CD4-positive, alpha-beta T cell (primary cell): Measurements from ENCODE around the gene SCN7A. TPM values are rescaled to one million over a fixed set of nuclear protein-coding genes. Genes with fewer than 3 reads are reported as not detected.

Source experiments
- ATAC-seq: fragments of 200-7000 bp; cut with Tn5 transposase; one replicate; pipeline ENCODE4 v1.10.0; 2022; ENCODE audit warnings: mild to moderate bottlenecking; ENCODE audit not compliant: poor library complexity
- CTCF ChIA-PET: fragments of 350-600 bp; sonication (Branson Sonifier 250); formaldehyde crosslinking; loops from one replicate; lab custom pipeline; 2021; ENCODE audit warnings: antibody characterized with exemption, inconsistent platforms; lab: Charles Lee
- POLR2A ChIA-PET: fragments of 350-600 bp; sonication (Branson Sonifier 250); formaldehyde crosslinking; loops from one replicate; lab custom pipeline; 2021; ENCODE audit warnings: antibody characterized with exemption, inconsistent platforms; lab: Charles Lee
- DNase-seq, 14 experiments: peaks; one replicate each; pipeline ENCODE4 v3.0.0-alpha.2; 2013 to 2020; ENCODE audit warnings: mixed read lengths in 2 of 14
- H3K27ac ChIP-seq, 2 donors: one replicate each; pipeline versions ENCODE4 v1.5.1 to v1.7.0; 2013; ENCODE audit warnings: low read length in 2 of 2, low read depth in 1 of 2, mild to moderate bottlenecking in 1 of 2
- H3K27me3 ChIP-seq, 2 experiments: 1 replicate in 1 of 2; 2 replicates in 1 of 2; pipeline versions ENCODE4 v1.6.1 to v1.7.0; 2013; ENCODE audit warnings: low read length in 2 of 2, control low read depth in 1 of 2, mild to moderate bottlenecking in 1 of 2, moderate library complexity in 1 of 2; ENCODE audit not compliant: insufficient read depth in 2 of 2, control insufficient read depth in 1 of 2
- H3K36me3 ChIP-seq: one replicate; pipeline ENCODE4 v1.6.1; 2013; ENCODE audit warnings: low read length, control low read depth; ENCODE audit not compliant: insufficient read depth
- H3K4me1 ChIP-seq: one replicate; pipeline ENCODE4 v1.6.1; 2013; ENCODE audit warnings: low read length, control low read depth; ENCODE audit not compliant: insufficient read depth
- H3K4me3 ChIP-seq: one replicate; pipeline ENCODE4 v1.5.1; 2013; ENCODE audit warnings: mild to moderate bottlenecking, low read length, moderate library complexity
- H3K9me3 ChIP-seq, 2 experiments: 1 replicate in 1 of 2; 2 replicates in 1 of 2; pipeline versions ENCODE4 v1.6.1 to v1.7.0; 2013; ENCODE audit warnings: low read length in 2 of 2, mild to moderate bottlenecking in 2 of 2, control low read depth in 1 of 2, moderate library complexity in 1 of 2; ENCODE audit not compliant: control insufficient read depth in 1 of 2, insufficient read depth in 1 of 2
- H3K27ac Mint-ChIP-seq: one replicate; pipeline ENCODE4 v1.8.0; 2020; ENCODE audit warnings: mixed read lengths
- H3K27me3 Mint-ChIP-seq: one replicate; pipeline ENCODE4 v1.8.0; 2021; ENCODE audit warnings: mixed read lengths
- H3K36me3 Mint-ChIP-seq: one replicate; pipeline ENCODE4 v1.8.0; 2021; ENCODE audit warnings: low read depth, mixed read lengths
- H3K4me1 Mint-ChIP-seq: one replicate; pipeline ENCODE4 v1.8.0; 2021; ENCODE audit warnings: low read depth, mixed read lengths
- H3K4me3 Mint-ChIP-seq: one replicate; pipeline ENCODE4 v1.8.0; 2020; ENCODE audit warnings: mild to moderate bottlenecking, mixed read lengths
- H3K9me3 Mint-ChIP-seq: one replicate; pipeline ENCODE4 v1.8.0; 2020; ENCODE audit warnings: mixed read lengths
- intact Hi-C, 2 experiments: fragments of 100-400 bp; cut with DNase I in 1 of 2; cut with micrococcal nuclease in 1 of 2; formaldehyde crosslinking; loops; one replicate each; pipeline versions ENCODE4 v1.15.1 to v1.9.0; 2023 to 2025; cut with DNase I, micrococcal nuclease
- total RNA-seq, 174 experiments: library from RNA in 2 of 174; stranded (reverse) in 2 of 174; gene quantifications; one replicate each; pipeline ENCODE4 v1.2.3 and lab custom pipeline; 2021 to 2026
- TF ChIP-seq, protein P1 (sequence below): fragments of 200-600 bp; IDR thresholded peaks from one replicate; pipeline ENCODE4 v1.8.0; 2022; ENCODE audit warnings: antibody characterized with exemption, mild to moderate bottlenecking

Gene SCN7A
- total RNA-seq, 2 experiments from 2014 or later: not detected

DNA sequence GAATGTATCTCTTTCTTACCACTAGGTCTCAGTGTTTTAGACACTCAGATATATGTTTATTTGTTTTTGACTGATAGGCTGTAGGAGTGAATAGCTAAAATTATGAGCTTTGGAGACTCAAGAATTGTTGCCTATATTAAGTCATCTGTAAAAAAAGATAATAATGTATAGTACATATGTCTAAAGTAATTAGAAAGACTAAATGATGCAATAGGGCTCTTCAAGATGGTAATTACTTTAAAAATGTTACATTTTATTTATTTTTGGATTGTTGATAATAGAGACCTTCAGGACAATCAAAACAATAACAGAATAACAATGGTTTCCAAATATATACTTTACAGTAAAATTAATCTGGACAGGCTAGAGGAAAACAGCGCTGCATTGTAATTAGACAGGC lies 19.9 kb upstream of the SCN7A start:
- H3K36me3 Mint-ChIP-seq: no peaks in the 10 kb centered on the region
- Histone ChIP-seq H3K27me3 (no peaks in the 10 kb centered on the region), H3K4me1 (no peaks in the 10 kb centered on the region), H3K4me3 (no peak overlapping the region), H3K9me3 (peaks cover 0 to 8% of the 10 kb centered on the region in 2 experiments), H3K27ac (no peak overlapping the region), H3K36me3 (no peaks in the 10 kb centered on the region)
- no peak overlapping the region for H3K27ac Mint-ChIP-seq
- no peaks in the 10 kb centered on the region for H3K9me3 Mint-ChIP-seq
- POLR2A ChIA-PET: no interaction called here
- ATAC-seq (no peak), DNase-seq (no peak)
- CTCF ChIA-PET: no interaction called here
- TF ChIP-seq, protein P1, sequence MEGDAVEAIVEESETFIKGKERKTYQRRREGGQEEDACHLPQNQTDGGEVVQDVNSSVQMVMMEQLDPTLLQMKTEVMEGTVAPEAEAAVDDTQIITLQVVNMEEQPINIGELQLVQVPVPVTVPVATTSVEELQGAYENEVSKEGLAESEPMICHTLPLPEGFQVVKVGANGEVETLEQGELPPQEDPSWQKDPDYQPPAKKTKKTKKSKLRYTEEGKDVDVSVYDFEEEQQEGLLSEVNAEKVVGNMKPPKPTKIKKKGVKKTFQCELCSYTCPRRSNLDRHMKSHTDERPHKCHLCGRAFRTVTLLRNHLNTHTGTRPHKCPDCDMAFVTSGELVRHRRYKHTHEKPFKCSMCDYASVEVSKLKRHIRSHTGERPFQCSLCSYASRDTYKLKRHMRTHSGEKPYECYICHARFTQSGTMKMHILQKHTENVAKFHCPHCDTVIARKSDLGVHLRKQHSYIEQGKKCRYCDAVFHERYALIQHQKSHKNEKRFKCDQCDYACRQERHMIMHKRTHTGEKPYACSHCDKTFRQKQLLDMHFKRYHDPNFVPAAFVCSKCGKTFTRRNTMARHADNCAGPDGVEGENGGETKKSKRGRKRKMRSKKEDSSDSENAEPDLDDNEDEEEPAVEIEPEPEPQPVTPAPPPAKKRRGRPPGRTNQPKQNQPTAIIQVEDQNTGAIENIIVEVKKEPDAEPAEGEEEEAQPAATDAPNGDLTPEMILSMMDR: no peak
- no peaks in the 10 kb centered on the region for H3K27me3 Mint-ChIP-seq
- intact Hi-C loops: no loop called here
- no peak overlapping the region for H3K4me3 Mint-ChIP-seq
- H3K4me1 Mint-ChIP-seq: no peaks in the 10 kb centered on the region

- intact Hi-C loops: no loop called here
- CTCF ChIA-PET: no interaction called here
- Mint-ChIP-seq H3K27ac (no peak overlapping the region), H3K27me3 (no peaks in the 10 kb centered on the region), H3K36me3 (no peaks in the 10 kb centered on the region), H3K9me3 (no peaks in the 10 kb centered on the region), H3K4me3 (no peak overlapping the region), H3K4me1 (no peaks in the 10 kb centered on the region)
- H3K27me3 ChIP-seq: no peaks in the 10 kb centered on the region
- H3K4me3 ChIP-seq: no peak overlapping the region
- POLR2A ChIA-PET: no interaction called here
- no peaks in the 10 kb centered on the region for H3K4me1 ChIP-seq
- no peak overlapping the region for H3K27ac ChIP-seq
- no peaks in the 10 kb centered on the region for H3K36me3 ChIP-seq
- ATAC-seq: no peak
- peaks cover 0 to 2% of the 10 kb centered on the region in 2 experiments for H3K9me3 ChIP-seq
- TF ChIP-seq, protein P1: no peak
- DNase-seq: no peak
These were observed 5.2 kb upstream of the SCN7A start for GRCh38 chr2:166499281-166499680.

- Histone ChIP-seq H3K9me3 (peaks cover 0 to 9% of the 10 kb centered on the region in 2 experiments), H3K4me3 (no peak overlapping the region), H3K4me1 (no peaks in the 10 kb centered on the region), H3K36me3 (no peaks in the 10 kb centered on the region), H3K27me3 (no peaks in the 10 kb centered on the region), H3K27ac (no peak overlapping the region)
- Mint-ChIP-seq H3K27me3 (no peaks in the 10 kb centered on the region), H3K36me3 (no peaks in the 10 kb centered on the region), H3K4me3 (no peak overlapping the region), H3K4me1 (no peaks in the 10 kb centered on the region), H3K9me3 (no peaks in the 10 kb centered on the region), H3K27ac (no peak overlapping the region)
- intact Hi-C loops: no loop called here
- ATAC-seq (no peak), DNase-seq (no peak)
- ChIA-PET POLR2A (no interaction called here), CTCF (no interaction called here)
- TF ChIP-seq, protein P1: no peak
These were observed 2.6 kb downstream of the SCN7A start for GRCh38 chr2:166491461-166491860.
